ENCODE measurements around the gene CD101.
A peak's percentile ranks its signal among the peaks of the same experiment; 100 is the strongest.

Gene CD101

DNA sequence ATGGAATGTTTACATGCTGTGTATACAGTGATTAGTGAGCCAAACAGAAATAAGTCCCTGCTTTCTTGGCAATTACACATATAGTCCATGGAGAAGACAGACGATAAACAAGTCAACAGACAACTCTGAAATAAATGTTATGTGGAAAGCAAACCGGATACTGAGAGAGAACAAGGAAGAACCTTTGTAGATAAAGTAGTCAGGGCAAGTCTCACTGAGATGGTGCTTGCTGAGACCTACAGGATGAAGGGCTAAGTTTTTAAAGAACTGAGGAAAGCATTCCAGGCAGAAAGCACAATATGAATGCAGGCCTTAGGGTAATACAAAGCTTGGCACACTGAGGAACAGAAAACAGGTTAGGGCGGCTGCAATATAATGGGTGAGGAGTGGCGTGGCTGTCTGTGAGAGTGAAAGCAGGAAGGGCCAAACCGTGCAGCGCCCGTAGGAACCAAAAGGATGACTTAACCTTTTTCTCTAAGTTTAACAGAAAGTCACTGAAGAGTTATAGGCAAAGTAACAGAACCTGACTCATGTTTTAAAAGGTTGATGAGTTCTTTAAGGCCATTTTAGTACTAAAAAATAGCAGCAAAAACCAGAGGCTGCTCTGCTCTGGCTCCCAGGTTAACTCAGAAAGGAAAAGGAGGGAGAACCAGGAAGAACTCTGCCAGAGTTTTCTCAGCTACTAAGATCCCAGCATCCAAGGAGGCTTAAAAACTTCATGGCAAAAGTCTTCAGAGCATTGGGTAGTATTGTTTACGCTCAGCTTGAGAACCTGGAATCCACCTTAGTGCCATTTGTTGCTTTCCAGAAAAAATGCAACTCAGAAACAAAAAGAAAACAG, 49.9 kb downstream of the CD101 start:
- DNase-seq (ENCODE audit: low read depth): no peak

DNA sequence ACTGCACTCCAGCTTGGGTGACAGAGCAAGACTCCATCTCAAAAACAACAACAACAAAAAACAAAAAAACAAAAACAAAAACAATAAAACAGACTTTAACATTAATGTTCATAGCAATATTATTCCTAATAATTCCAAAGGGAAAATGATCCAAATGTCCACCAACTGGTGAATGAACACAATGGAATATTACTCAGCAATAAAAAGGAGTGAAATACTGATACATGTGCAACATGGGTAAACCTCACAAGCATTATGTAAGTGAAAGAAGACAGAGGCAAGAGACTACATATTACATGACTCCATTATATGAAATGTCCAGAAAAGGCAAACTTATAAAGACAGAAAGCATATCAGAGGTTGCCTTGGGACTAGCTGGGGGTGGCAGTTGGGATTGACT, 52.5 kb downstream of the CD101 start:
- no peak for DNase-seq (ENCODE audit: low read depth)

DNA sequence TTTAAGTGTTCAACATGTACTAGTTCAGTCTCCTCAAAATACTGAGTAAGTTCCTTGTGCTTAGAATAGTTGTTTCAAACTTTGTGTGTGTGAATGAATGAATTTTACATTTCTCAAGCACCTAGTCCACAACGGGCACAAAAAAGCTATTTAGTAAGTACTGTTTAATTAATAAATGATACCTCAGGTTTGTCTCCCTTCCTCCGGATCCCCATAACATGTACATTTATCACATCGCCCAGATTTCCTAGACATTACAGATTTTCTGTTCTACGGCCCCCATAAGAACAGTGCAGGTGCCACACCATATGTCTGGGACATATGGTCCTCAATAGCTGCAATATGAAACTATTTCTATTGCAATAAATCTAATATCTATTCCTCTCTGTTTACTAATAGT, 57.2 kb downstream of the CD101 start:
- no peak for DNase-seq (ENCODE audit: low read depth)

DNA sequence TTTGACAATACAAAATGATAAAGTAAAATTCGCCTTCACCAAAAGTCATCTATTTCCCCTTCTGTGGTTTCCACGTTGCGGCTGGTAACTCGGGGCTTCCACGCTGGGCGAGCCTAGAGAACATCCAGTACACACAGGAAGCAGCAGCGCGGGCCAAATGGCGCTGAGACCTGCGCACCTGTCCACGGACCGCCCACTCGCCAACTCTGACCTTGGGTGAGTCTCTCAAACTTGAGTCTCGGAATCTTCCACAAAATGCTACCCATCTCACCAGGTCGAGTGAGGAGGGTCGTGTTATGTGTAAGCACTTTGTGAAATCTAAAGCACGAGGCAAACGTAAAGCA, 57.7 kb downstream of the CD101 start:
- no peak for DNase-seq (ENCODE audit: low read depth)

DNA sequence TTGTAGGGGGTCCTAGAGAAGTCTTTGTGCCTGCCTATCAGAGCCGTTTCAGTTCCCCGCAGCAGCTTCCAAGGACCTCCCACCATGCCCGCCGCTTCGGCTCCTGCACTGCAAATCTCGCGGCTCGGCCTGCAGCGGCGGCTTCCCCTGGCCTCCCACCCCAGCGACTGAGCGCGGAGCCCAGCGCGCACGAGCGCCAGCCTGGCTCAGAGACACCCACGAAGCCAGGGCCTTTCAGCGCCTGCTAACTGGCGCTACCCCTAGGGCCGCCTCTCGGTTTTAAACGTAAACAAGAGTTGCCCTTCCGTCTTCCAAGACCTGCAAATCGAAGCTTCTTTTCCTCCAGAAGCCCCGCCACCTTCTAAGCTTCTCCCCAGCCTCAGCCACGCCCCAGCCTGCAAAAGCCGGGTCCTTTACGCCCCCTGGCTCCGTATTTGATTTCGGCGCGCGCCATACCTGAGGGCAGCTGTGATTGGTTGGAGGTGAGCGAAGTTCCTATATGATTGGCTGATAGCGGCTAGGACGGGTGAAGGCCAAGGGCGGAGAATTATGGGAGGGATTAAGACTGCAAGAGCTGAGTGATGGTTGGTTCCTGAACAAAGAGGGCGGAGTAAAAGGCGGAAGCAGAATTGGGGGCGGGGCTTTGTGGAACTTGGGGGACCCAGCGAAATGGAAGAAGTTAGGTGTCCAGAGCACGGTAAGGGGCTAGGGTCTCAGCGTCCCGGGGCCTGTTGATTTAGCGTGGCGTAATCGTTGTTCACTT, 58.3 kb downstream of the CD101 start, which contains the start of gene TTF2:
TSS of gene TTF2 (plus strand) at position 649 of the 763 bp plus-strand sequence. CDS start at position 670, 21 bp downstream.
- DNase-seq (ENCODE audit: low read depth): peak; percentile 96

DNA sequence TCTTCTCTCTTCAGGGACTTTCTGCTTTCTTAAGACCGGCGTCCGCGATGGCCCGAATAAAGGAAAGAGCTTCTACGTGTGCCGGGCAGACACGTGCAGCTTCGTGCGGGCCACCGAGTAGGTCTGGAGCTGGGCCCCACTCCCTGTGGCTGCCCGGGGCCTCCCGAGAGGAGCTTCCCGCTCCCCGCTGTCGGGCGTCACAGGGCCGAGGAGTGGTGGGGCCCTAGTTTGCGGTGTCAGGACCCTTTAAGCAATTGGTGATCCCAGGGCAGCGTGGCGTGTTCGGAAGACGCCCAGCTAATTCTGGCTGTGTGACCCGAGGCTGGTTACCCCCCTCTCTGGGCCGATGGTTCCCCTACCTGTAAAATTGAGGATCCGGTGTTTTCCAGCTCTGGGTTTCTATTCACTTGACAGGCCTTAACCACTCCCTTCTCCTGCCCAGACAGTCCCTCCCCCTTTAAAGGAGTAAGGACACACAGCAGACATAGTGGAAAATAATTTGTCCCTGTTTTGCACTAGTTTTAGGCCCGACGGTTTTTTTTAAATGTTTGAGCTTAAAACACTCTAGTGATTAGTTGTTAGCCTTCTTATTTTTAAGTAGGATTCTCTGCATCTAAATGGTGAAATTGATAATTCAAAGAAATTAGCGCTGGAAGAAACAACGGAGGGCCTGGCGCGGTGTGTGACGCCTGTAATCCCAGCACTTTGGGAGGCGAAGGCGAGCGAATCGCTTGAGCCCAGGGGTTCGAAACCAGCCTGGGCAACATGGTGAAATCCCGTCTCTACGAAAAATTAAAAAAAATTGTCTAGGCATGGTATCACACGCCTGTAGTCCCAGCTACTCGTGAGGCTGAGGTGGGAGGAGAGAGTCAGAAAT, 59.1 kb downstream of the CD101 start:
- DNase-seq (ENCODE audit: low read depth): no peak

DNA sequence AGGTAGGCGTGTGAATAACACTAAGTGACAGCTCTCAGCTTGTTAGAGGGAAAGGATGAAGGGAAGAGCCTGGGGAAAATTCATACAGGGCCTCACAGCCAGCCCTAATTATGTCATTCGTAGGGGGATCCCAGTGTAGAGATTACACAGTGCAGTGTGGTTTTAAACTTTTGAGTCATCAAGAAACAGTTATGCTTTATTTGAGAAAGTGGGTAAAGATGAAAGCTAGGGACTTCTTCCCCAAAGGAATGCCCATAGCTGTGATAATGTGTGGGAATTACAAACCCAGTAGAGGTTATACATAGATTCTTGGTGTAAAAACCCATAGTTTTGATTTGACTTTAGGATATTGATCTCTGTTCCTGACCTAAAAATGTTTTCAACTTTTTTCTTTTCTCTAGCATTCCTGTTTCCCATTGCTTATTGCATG, 60.4 kb downstream of the CD101 start:
- DNase-seq (ENCODE audit: low read depth): peak; percentile 49

DNA sequence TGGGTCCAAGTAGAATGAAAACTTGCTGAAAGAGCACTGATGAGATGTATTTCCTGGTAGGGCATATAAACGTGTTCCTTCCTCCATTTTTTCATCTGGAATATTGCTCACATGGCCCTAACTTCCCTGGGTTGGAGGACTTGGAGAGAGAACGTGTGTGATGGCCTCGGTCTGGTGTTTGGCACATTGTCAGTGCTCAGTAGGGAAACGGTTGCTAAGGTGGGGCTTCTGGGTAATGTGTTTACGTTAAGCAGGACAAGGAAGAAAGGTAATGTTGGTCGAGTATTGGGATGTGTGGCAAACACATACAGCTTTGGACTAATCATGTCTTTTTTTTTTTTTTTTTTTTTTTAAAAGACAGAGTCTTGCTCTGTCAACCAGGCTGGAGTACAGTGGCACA, 64.8 kb downstream of the CD101 start:
- no peak for DNase-seq (ENCODE audit: low read depth)

DNA sequence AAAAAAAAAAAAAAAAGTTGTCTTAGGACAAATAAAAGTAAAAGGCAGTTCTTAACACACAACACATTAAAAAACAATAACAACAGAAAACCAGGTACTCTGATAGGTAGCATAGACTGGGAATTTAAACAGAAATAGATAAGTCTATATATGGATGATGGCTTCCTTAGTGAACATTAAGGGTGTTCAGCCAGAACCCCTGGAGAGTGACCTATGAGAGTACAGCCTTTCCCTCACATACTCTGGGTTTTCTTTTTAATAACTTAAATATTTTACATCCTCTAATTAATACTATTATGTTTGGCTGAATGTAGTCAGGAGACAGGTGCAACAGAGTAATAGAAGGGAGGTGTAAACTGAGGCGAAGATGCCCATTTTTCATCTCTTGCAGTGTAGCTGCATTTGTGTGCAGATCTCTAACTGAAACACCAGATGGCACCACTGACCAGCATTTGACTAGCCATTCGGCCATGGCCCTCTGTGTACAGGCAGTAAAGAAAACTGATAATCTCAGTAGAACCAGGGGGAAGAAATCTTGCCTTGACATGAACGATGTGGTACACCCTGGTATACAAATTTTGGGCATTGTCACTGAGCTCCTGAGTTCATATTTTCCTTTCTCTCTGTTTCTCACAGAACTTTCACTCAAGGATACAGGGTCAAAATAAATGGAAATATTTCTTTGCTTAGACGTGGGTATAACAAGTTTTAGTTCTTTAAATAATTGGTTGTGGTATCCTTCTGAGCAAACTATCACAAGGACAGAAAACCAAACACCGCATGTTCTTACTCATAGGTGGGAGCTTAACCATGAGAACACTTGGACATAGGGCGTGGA, 66.2 kb downstream of the CD101 start:
- DNase-seq (ENCODE audit: low read depth): no peak

DNA sequence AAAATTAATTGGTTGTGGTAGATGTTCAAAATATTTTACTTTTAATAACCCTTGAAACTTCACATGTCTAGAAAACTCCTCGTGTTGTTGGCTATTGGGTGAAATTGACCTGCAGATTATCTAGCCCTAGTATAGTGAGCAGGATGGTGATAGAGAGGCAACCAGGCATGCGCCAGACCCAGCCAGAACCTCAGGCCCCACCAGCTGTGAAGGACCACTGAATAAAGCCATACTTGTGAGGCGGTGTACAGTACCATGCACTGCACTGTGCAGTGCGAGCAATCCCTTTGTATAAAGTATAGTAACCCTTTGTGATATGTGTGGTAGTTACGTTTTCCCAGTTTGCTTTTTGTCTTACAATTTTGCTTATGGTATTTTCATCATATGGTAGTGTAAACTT, 67.0 kb downstream of the CD101 start:
- no peak for DNase-seq (ENCODE audit: low read depth)

DNA sequence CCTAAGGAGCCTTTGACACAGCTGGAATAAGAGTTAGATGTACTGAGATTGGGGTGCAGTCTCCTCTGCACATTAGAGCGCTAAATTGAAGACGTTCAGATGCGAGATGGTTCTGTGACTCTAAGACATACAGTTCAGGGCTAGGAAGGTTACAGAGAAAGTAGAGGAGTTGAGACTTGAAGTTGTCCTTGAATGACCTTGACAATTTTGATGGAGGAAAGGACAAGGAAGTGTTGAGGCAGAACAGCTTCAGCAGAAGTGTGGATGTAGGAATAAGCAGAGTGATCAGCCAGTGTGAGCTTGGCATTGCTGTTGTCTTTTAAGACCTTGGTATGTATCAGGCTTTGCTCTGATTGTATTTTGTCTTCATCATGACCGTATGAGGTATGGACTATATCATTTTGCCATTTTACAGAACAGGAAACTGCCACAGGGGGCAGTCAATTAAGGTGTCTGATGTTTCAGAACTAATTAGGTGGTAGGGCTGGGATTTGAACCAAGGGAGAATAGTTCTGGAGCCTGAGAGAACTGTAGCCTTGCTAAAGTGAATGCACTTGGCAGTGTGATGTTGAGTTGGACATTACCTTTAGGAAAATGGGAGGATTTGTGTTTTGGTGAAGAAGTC, 67.8 kb downstream of the CD101 start:
- no peak for DNase-seq (ENCODE audit: low read depth)

DNA sequence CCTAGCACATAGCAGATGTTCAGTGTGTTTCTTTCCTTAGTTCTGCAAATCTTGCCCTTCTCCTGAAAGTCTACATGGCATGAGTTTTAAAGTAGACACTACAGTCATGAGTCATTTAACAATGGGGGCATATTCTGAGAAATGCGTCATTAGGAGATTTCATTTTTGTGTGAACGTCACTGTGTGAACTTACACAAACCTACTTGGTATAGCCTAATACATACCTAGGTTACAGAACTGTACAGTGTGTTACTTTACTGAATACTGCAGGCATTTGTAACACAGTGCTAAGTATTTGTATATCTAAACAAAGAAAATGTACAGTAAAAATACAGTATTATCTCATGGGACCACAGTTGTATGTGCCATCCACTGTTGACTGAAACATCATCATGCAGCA, 68.6 kb downstream of the CD101 start:
- no peak for DNase-seq (ENCODE audit: low read depth)

DNA sequence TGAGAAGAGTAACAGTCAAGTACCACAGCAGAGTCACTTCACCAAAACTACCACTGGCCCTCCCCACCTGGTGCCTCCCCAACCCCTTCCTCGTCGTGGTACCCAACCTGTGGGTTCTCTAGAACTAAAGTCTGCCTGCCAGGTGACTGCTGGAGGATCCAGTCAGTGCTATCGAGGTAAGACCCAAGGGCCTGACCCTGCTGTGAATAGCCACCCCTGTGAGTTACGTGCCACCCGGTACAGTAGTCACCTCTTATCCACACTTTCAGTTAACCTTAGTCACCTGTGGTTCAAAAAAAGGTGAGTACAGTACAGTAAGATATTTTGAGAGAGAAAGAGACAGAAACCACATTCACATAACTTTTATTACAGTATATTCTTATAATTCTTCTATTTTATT, 75.1 kb downstream of the CD101 start:
- DNase-seq (ENCODE audit: low read depth): no peak

DNA sequence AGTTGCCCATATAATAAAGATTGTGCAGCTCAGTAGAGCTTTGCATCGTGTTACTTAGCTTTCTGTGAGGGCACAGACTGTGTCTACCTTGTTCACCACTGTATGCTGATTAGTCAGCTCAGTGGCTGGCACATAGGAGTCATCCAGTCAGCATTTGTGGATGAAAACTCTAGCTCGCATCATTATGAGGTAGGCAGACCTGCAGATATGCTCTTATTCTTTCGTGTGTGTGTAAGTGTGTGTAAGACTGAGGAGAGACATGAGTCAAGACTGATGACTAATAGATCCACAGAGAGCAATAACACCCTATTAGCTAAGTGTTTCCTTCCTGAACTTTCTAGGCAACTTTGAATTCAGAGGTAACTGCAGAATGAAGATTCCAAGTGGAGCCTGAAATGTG, 75.7 kb downstream of the CD101 start:
- DNase-seq (ENCODE audit: low read depth): peak; percentile 87

DNA sequence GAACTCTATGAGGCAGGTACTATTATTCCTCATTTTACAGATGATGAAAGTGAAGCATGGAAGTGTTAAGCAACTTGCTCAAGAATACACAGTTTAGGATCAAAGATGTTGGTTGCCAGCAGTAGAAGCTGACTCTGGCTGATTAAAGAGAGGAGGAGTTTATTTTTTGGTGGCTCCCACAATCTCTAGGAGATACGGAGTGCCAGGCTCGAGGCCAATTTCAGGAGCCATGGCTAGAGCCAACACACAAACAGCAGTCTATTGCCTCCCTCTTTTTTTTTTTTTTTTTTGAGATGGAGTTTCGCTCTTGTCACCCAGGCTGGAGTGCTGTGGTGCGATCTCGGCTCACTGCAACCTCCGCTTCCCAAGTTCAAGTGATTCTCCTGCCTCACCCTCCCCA, 78.2 kb downstream of the CD101 start:
- no peak for DNase-seq (ENCODE audit: low read depth)

DNA sequence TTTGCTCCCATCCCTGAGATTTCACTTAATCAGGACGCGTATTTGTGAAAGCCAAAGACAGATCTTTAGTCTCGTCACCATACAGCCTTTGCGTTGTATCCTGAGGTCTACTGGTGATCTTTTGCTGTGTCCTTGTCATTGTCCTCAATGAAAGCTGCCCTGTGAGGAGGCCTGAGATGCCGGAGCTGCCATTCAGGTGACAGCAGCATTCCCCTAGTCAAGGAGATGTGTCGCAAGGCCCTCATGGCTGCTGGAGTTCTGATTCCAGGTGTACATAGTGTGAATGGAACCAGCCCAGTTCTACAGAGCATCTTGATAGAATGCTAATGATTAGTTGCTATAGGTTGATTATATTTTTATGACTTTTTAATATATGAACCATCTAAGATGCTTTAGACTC, 82.7 kb downstream of the CD101 start:
- no peak for DNase-seq (ENCODE audit: low read depth)
